NCI-H187 (cell line): ENCODE data around the gene VPS18.
A peak's percentile ranks its signal among the peaks of the same experiment; 100 is the strongest.

ENCODE experiments used
- DNase-seq, 2 experiments: peaks; one replicate each; lab custom pipeline; 2025; lab: John Stamatoyannopoulos, UW

The VPS18 gene

GRCh38 chr15:40869686-40870085 is 24.6 kb upstream of the VPS18 start:
- DNase-seq, result no peak

GRCh38 chr15:40870716-40871115 is 23.5 kb upstream of the VPS18 start:
- no peak for DNase-seq

- DNase-seq, result no peak
Measured at GRCh38 chr15:40871749-40872617, 22.3 kb upstream of the VPS18 start.

GRCh38 chr15:40872791-40873693 is 21.2 kb upstream of the VPS18 start:
- no peak for DNase-seq

- peak in 1 of 2 experiments; percentile 10 for DNase-seq
Measured at GRCh38 chr15:40873694-40874561, 20.3 kb upstream of the VPS18 start, which contains the start of gene RHOV. TSS of gene RHOV (minus strand) at chr15:40874234. CDS start at chr15:40874139, 95 bp downstream.

GRCh38 chr15:40875991-40876730 is 18.1 kb upstream of the VPS18 start:
- DNase-seq, result no peak

- no peak for DNase-seq
Measured at GRCh38 chr15:40877694-40878093, 16.6 kb upstream of the VPS18 start.

GRCh38 chr15:40878785-40879184 is 15.5 kb upstream of the VPS18 start:
- DNase-seq, result no peak

GRCh38 chr15:40879609-40880008 is 14.6 kb upstream of the VPS18 start:
- no peak for DNase-seq

- DNase-seq, result no peak
Measured at GRCh38 chr15:40881351-40881750, 12.9 kb upstream of the VPS18 start.

- DNase-seq, result no peak
Measured at GRCh38 chr15:40886586-40886985, 7.7 kb upstream of the VPS18 start.

GRCh38 chr15:40889112-40889511 is 5.1 kb upstream of the VPS18 start:
- no peak for DNase-seq

GRCh38 chr15:40891138-40891537 is 3.1 kb upstream of the VPS18 start:
- no peak for DNase-seq

- no peak for DNase-seq
Measured at GRCh38 chr15:40891810-40892446, 2.3 kb upstream of the VPS18 start.

- no peak for DNase-seq
Measured at GRCh38 chr15:40892447-40893012, 1.7 kb upstream of the VPS18 start.

GRCh38 chr15:40893019-40893670 is 1.1 kb upstream of the VPS18 start:
- no peak for DNase-seq

- DNase-seq, result no peak
Measured at GRCh38 chr15:40894681-40895448, 615 bp downstream of the VPS18 start.

- no peak for DNase-seq
Measured at GRCh38 chr15:40899536-40900207, 5.4 kb downstream of the VPS18 start.
